HUDEP-2 (cell line): ENCODE data around the gene CYP2A6.

ENCODE experiments used
- DNase-seq, 76 experiments: peaks; one replicate each; lab custom pipeline; 2025; ENCODE audit not compliant: unreplicated experiment in 76 of 76; lab: John Stamatoyannopoulos, UW

CYP2A6 gene

GRCh38 chr19:40803170-40803856 is 46.9 kb downstream of the CYP2A6 start:
- DNase-seq: peak in 5 of 76 experiments; percentile 25 to 63 (median 43)

- DNase-seq: peak in 44 of 76 experiments; percentile 18 to 61 (median 42)
These were observed 47.7 kb downstream of the CYP2A6 start for GRCh38 chr19:40802300-40803169.

GRCh38 chr19:40801426-40802299 is 48.6 kb downstream of the CYP2A6 start:
- DNase-seq: peak in 23 of 76 experiments; percentile 11 to 60 (median 36)

GRCh38 chr19:40800997-40801377 is 49.3 kb downstream of the CYP2A6 start:
- DNase-seq: no peak

GRCh38 chr19:40800339-40800996 is 49.8 kb downstream of the CYP2A6 start:
- peak in 31 of 76 experiments; percentile 8 to 57 (median 37) for DNase-seq

- DNase-seq: peak in 18 of 76 experiments; percentile 25 to 60 (median 42)
These were observed 50.5 kb downstream of the CYP2A6 start for GRCh38 chr19:40799558-40800338.

GRCh38 chr19:40798683-40799557 is 51.3 kb downstream of the CYP2A6 start, which contains the start of gene EGLN2:
Gene EGLN2 (plus strand): TSS chr19:40799191. CDS start chr19:40800573, 1,382 bp downstream.
- DNase-seq: peak; percentile 90 to 100 (median 100)

GRCh38 chr19:40797963-40798682 is 52.1 kb downstream of the CYP2A6 start:
- peak in 75 of 76 experiments; percentile 31 to 96 (median 80) for DNase-seq

- no peak for DNase-seq
These were observed 52.9 kb downstream of the CYP2A6 start for GRCh38 chr19:40797166-40797962.
